ENCODE measurements around the gene SYNJ1.
"Not testable (repeated sequence)": the region's sequence is repeated elsewhere in the genome, so short reads cannot be mapped to it uniquely, and the experiment has no call there.

SYNJ1 gene

GRCh38 chr21:32612075-32612998 is 115.5 kb downstream of the SYNJ1 start, which contains the start of gene CFAP298:
CFAP298 (minus strand) TSS chr21:32612377; CDS start chr21:32612243, 134 bp downstream.
- DNase-seq (ENCODE audit: low read depth in 2 of 2) = peak; percentile 82 to 83

GRCh38 chr21:32611471-32611997 is 116.3 kb downstream of the SYNJ1 start:
- peak; percentile 16 to 26 for DNase-seq (ENCODE audit: low read depth in 2 of 2)

- DNase-seq (ENCODE audit: low read depth in 2 of 2) = not testable (repeated sequence)
These were observed 116.9 kb downstream of the SYNJ1 start for GRCh38 chr21:32610940-32611339.

GRCh38 chr21:32608851-32609250 is 119.0 kb downstream of the SYNJ1 start:
- DNase-seq (ENCODE audit: low read depth in 2 of 2) = no peak

- DNase-seq (ENCODE audit: low read depth in 2 of 2) = no peak
These were observed 122.3 kb downstream of the SYNJ1 start for GRCh38 chr21:32605469-32605868.

GRCh38 chr21:32604464-32604863 is 123.3 kb downstream of the SYNJ1 start:
- no peak for DNase-seq (ENCODE audit: low read depth in 2 of 2)

GRCh38 chr21:32603131-32603530 is 124.7 kb downstream of the SYNJ1 start:
- DNase-seq (ENCODE audit: low read depth in 2 of 2) = no peak

GRCh38 chr21:32602099-32602498 is 125.7 kb downstream of the SYNJ1 start:
- no peak for DNase-seq (ENCODE audit: low read depth in 2 of 2)

- no peak for DNase-seq (ENCODE audit: low read depth in 2 of 2)
These were observed 128.3 kb downstream of the SYNJ1 start for GRCh38 chr21:32599526-32599925.

- no peak for DNase-seq (ENCODE audit: low read depth in 2 of 2)
These were observed 128.7 kb downstream of the SYNJ1 start for GRCh38 chr21:32599091-32599490.

- DNase-seq (ENCODE audit: low read depth in 2 of 2) = no peak
These were observed 130.6 kb downstream of the SYNJ1 start for GRCh38 chr21:32597205-32597604.

GRCh38 chr21:32595431-32595830 is 132.4 kb downstream of the SYNJ1 start:
- no peak for DNase-seq (ENCODE audit: low read depth in 2 of 2)

- DNase-seq (ENCODE audit: low read depth in 2 of 2) = no peak
These were observed 134.1 kb downstream of the SYNJ1 start for GRCh38 chr21:32593690-32594089.

GRCh38 chr21:32592929-32593502 is 134.8 kb downstream of the SYNJ1 start:
- no peak for DNase-seq (ENCODE audit: low read depth in 2 of 2)

GRCh38 chr21:32590130-32590529 is 137.7 kb downstream of the SYNJ1 start:
- no peak for DNase-seq (ENCODE audit: low read depth in 2 of 2)

- DNase-seq (ENCODE audit: low read depth in 2 of 2) = no peak
These were observed 140.2 kb downstream of the SYNJ1 start for GRCh38 chr21:32587651-32588050.

- no peak for DNase-seq (ENCODE audit: low read depth in 2 of 2)
These were observed 140.7 kb downstream of the SYNJ1 start for GRCh38 chr21:32587120-32587519.

GRCh38 chr21:32585970-32586369 is 141.8 kb downstream of the SYNJ1 start:
- DNase-seq (ENCODE audit: low read depth in 2 of 2) = no peak

GRCh38 chr21:32585042-32585710 is 142.6 kb downstream of the SYNJ1 start, which contains the start of gene TCP10L:
TCP10L (minus strand) TSS chr21:32585523; CDS start chr21:32584304, 1,219 bp downstream.
- no peak for DNase-seq (ENCODE audit: low read depth in 2 of 2)

- DNase-seq (ENCODE audit: low read depth in 2 of 2) = no peak
These were observed 143.3 kb downstream of the SYNJ1 start for GRCh38 chr21:32584472-32584871.

- no peak for DNase-seq (ENCODE audit: low read depth in 2 of 2)
These were observed 146.1 kb downstream of the SYNJ1 start for GRCh38 chr21:32581732-32582131.

GRCh38 chr21:32580949-32581348 is 146.9 kb downstream of the SYNJ1 start:
- DNase-seq (ENCODE audit: low read depth in 2 of 2) = no peak

Measured in stimulated activated CD8-positive, alpha-beta memory T cell treated with anti-CD3 and anti-CD28 coated beads, Interleukin-15, amount 100 ng/mL, for 48 hours (primary cell).